ENCODE results near the gene MYZAP.

Gene MYZAP

DNA sequence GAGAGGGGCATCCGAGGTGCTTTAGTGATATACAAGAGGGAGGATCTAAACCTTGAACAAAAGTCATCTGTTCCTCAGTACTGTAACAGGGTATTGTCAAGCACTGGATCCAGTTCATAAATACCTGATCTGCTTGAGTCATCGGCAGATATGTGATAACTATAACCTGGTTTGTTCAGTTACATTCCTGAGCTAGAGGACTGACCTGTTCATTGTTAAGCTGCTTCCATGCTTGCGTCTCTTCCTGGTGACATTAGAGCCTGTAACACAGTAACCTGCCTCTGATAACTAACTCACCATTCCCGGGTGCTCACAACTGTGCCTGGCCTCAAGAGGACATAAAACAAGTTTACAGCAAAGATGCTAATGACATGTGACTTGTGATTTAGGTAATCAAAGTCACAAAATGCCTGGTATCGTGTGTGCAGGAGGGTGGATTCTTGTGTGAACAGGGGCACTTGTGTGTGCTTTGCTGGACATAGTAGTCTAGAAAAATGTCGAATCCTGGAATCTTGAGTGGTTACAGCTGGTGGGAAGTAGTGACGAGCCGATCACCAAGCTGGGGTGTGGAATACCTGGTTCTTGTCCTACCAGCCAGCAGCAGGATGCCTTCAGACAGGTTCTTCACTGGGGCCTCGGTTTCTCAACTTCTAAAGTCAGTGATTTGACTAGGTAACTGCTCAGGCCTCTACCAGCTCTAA, 83.9 kb downstream of the MYZAP start:
- Histone ChIP-seq H3K27ac (ENCODE audit: low read depth, low read length) (no peak overlapping the region), H3K27me3 (ENCODE audit: insufficient read depth, low read length) (no peaks in the 10 kb centered on the region)

GRCh38 chr15:57676585-57676984, 84.9 kb downstream of the MYZAP start:
- Histone ChIP-seq H3K79me2 (ENCODE audit: control insufficient read depth, insufficient read depth, low read length, unreplicated experiment) (no peaks in the 10 kb centered on the region), H3K36me3 (ENCODE audit: insufficient read depth, low read length) (no peaks in the 10 kb centered on the region), H3K4me1 (ENCODE audit: control insufficient read depth, insufficient read depth, low read length, unreplicated experiment) (peaks cover 17% of the 10 kb centered on the region), H3K27ac (ENCODE audit: low read depth, low read length) (no peak overlapping the region), H3K4me3 (ENCODE audit: low read depth, low read length) (no peak overlapping the region), H3K27me3 (ENCODE audit: insufficient read depth, low read length) (no peaks in the 10 kb centered on the region), H2AFZ (ENCODE audit: low read length, unreplicated experiment) (no peak overlapping the region)

More for the DNA sequence above, 83.9 kb downstream of the MYZAP start:
- Histone ChIP-seq H3K4me3 (ENCODE audit: low read depth, low read length) (no peak overlapping the region), H3K36me3 (ENCODE audit: insufficient read depth, low read length) (no peaks in the 10 kb centered on the region), H3K4me1 (ENCODE audit: control insufficient read depth, insufficient read depth, low read length, unreplicated experiment) (peaks cover 12% of the 10 kb centered on the region), H2AFZ (ENCODE audit: low read length, unreplicated experiment) (no peak overlapping the region), H3K79me2 (ENCODE audit: control insufficient read depth, insufficient read depth, low read length, unreplicated experiment) (no peaks in the 10 kb centered on the region)

- no peak overlapping the region for H2AFZ ChIP-seq (ENCODE audit: low read length, unreplicated experiment)
Observed at GRCh38 chr15:57677204-57677603, 85.5 kb downstream of the MYZAP start.

DNA sequence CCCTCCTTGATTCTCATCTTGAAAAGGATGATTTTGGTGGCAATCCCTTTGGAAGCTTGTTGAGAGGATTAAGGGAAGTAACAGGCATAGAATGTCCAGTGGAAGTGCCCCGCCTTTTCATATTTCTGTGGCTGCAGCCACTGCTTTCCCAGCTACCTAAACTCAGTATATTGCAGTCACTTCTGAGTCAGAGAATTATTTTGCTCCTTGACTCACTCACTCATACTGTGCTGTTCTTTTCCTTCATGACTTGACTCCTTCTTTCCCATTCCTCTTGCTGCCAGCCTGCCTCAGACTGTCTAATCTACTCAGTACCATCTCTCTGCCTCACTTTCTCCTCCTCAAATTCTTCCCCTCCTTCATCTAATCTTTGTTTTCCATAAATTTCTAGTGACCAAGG, 88.3 kb downstream of the MYZAP start:
- peak overlapping the region; percentile 76 for H2AFZ ChIP-seq (ENCODE audit: low read length, unreplicated experiment)
- H3K4me3 ChIP-seq (ENCODE audit: low read depth, low read length): peak overlapping the region; percentile 68
- H3K4me1 ChIP-seq (ENCODE audit: control insufficient read depth, insufficient read depth, low read length, unreplicated experiment): peaks cover 17% of the 10 kb centered on the region
- H3K27me3 ChIP-seq (ENCODE audit: insufficient read depth, low read length): no peaks in the 10 kb centered on the region
- no peaks in the 10 kb centered on the region for H3K36me3 ChIP-seq (ENCODE audit: insufficient read depth, low read length)
- no peaks in the 10 kb centered on the region for H3K79me2 ChIP-seq (ENCODE audit: control insufficient read depth, insufficient read depth, low read length, unreplicated experiment)
- peak overlapping the region; percentile 76 for H3K27ac ChIP-seq (ENCODE audit: low read depth, low read length)

More at GRCh38 chr15:57677204-57677603, 85.5 kb downstream of the MYZAP start:
- H3K36me3 ChIP-seq (ENCODE audit: insufficient read depth, low read length): no peaks in the 10 kb centered on the region
- no peak overlapping the region for H3K27ac ChIP-seq (ENCODE audit: low read depth, low read length)
- H3K27me3 ChIP-seq (ENCODE audit: insufficient read depth, low read length): no peaks in the 10 kb centered on the region
- no peak overlapping the region for H3K4me3 ChIP-seq (ENCODE audit: low read depth, low read length)
- H3K79me2 ChIP-seq (ENCODE audit: control insufficient read depth, insufficient read depth, low read length, unreplicated experiment): no peaks in the 10 kb centered on the region
- H3K4me1 ChIP-seq (ENCODE audit: control insufficient read depth, insufficient read depth, low read length, unreplicated experiment): peaks cover 17% of the 10 kb centered on the region

- H3K4me3 ChIP-seq (ENCODE audit: low read depth, low read length): peak overlapping the region; percentile 68; the same call in 1 of the 2 replicates
- peaks cover 17% of the 10 kb centered on the region for H3K4me1 ChIP-seq (ENCODE audit: control insufficient read depth, insufficient read depth, low read length, unreplicated experiment)
- peak overlapping the region; percentile 76 for H2AFZ ChIP-seq (ENCODE audit: low read length, unreplicated experiment)
- H3K27ac ChIP-seq (ENCODE audit: low read depth, low read length): no peak overlapping the region
- H3K79me2 ChIP-seq (ENCODE audit: control insufficient read depth, insufficient read depth, low read length, unreplicated experiment): no peaks in the 10 kb centered on the region
- H3K36me3 ChIP-seq (ENCODE audit: insufficient read depth, low read length): no peaks in the 10 kb centered on the region
- no peaks in the 10 kb centered on the region for H3K27me3 ChIP-seq (ENCODE audit: insufficient read depth, low read length)
Observed at GRCh38 chr15:57681011-57681410, 89.3 kb downstream of the MYZAP start.

GRCh38 chr15:57683481-57683880, 91.8 kb downstream of the MYZAP start:
- no peaks in the 10 kb centered on the region for H3K36me3 ChIP-seq (ENCODE audit: insufficient read depth, low read length)
- peaks cover 24% of the 10 kb centered on the region for H3K4me1 ChIP-seq (ENCODE audit: control insufficient read depth, insufficient read depth, low read length, unreplicated experiment)
- no peaks in the 10 kb centered on the region for H3K79me2 ChIP-seq (ENCODE audit: control insufficient read depth, insufficient read depth, low read length, unreplicated experiment)
- no peak overlapping the region for H3K27ac ChIP-seq (ENCODE audit: low read depth, low read length)
- H3K4me3 ChIP-seq (ENCODE audit: low read depth, low read length): no peak overlapping the region
- no peak overlapping the region for H2AFZ ChIP-seq (ENCODE audit: low read length, unreplicated experiment)
- H3K27me3 ChIP-seq (ENCODE audit: insufficient read depth, low read length): no peaks in the 10 kb centered on the region

GRCh38 chr15:57684491-57685151, 92.9 kb downstream of the MYZAP start:
- H3K4me3 ChIP-seq (ENCODE audit: low read depth, low read length): no peak overlapping the region
- no peaks in the 10 kb centered on the region for H3K36me3 ChIP-seq (ENCODE audit: insufficient read depth, low read length)
- peaks cover 22% of the 10 kb centered on the region for H3K4me1 ChIP-seq (ENCODE audit: control insufficient read depth, insufficient read depth, low read length, unreplicated experiment)
- H3K27ac ChIP-seq (ENCODE audit: low read depth, low read length): no peak overlapping the region
- H3K27me3 ChIP-seq (ENCODE audit: insufficient read depth, low read length): no peaks in the 10 kb centered on the region
- no peak overlapping the region for H2AFZ ChIP-seq (ENCODE audit: low read length, unreplicated experiment)
- H3K79me2 ChIP-seq (ENCODE audit: control insufficient read depth, insufficient read depth, low read length, unreplicated experiment): no peaks in the 10 kb centered on the region

- Histone ChIP-seq H3K27me3 (ENCODE audit: insufficient read depth, low read length) (no peaks in the 10 kb centered on the region), H3K79me2 (ENCODE audit: control insufficient read depth, insufficient read depth, low read length, unreplicated experiment) (no peaks in the 10 kb centered on the region), H2AFZ (ENCODE audit: low read length, unreplicated experiment) (peak overlapping the region; percentile 74), H3K4me1 (ENCODE audit: control insufficient read depth, insufficient read depth, low read length, unreplicated experiment) (peaks cover 13% of the 10 kb centered on the region), H3K36me3 (ENCODE audit: insufficient read depth, low read length) (no peaks in the 10 kb centered on the region), H3K4me3 (ENCODE audit: low read depth, low read length) (0 out of 2 replicates have a peak overlapping the region, but pooled peaks have one; percentile 57), H3K27ac (ENCODE audit: low read depth, low read length) (no peak overlapping the region)
Observed at GRCh38 chr15:57685306-57686095, 93.8 kb downstream of the MYZAP start.

- H3K27me3 ChIP-seq (ENCODE audit: insufficient read depth, low read length): no peaks in the 10 kb centered on the region
- H3K36me3 ChIP-seq (ENCODE audit: insufficient read depth, low read length): no peaks in the 10 kb centered on the region
- H3K27ac ChIP-seq (ENCODE audit: low read depth, low read length): no peak overlapping the region
- H3K79me2 ChIP-seq (ENCODE audit: control insufficient read depth, insufficient read depth, low read length, unreplicated experiment): no peaks in the 10 kb centered on the region
- H2AFZ ChIP-seq (ENCODE audit: low read length, unreplicated experiment): peak overlapping the region; percentile 74
- H3K4me1 ChIP-seq (ENCODE audit: control insufficient read depth, insufficient read depth, low read length, unreplicated experiment): peaks cover 17% of the 10 kb centered on the region
- H3K4me3 ChIP-seq (ENCODE audit: low read depth, low read length): peak overlapping the region; percentile 57; the same call in 1 of the 2 replicates
Observed at GRCh38 chr15:57686657-57687056, 95.0 kb downstream of the MYZAP start.

GRCh38 chr15:57690341-57690966, 98.8 kb downstream of the MYZAP start:
- Histone ChIP-seq H3K79me2 (ENCODE audit: control insufficient read depth, insufficient read depth, low read length, unreplicated experiment) (no peaks in the 10 kb centered on the region), H3K27ac (ENCODE audit: low read depth, low read length) (no peak overlapping the region), H2AFZ (ENCODE audit: low read length, unreplicated experiment) (no peak overlapping the region), H3K4me1 (ENCODE audit: control insufficient read depth, insufficient read depth, low read length, unreplicated experiment) (peaks cover 42% of the 10 kb centered on the region), H3K4me3 (ENCODE audit: low read depth, low read length) (no peak overlapping the region), H3K27me3 (ENCODE audit: insufficient read depth, low read length) (no peaks in the 10 kb centered on the region), H3K36me3 (ENCODE audit: insufficient read depth, low read length) (no peaks in the 10 kb centered on the region)

Measured in ACC112 (cell line).